Activated CD4-positive, alpha-beta T cell treated with anti-CD3 and anti-CD28 coated beads, Interleukin-2, amount 10 ng/mL, durations not matched to agents 7 days and 5 days (primary cell): ENCODE results near the gene TAF15. TPM values are rescaled to one million over a fixed set of nuclear protein-coding genes. Genes with fewer than 3 reads are reported as not detected.

ENCODE experiments used
- total RNA-seq, 2 experiments: library from RNA; stranded (reverse); gene quantifications; one replicate each; pipeline ENCODE4 v1.2.3, GENCODE V29; 2021

The TAF15 gene
- total RNA-seq, 2 experiments from 2014 or later = 274 to 311 TPM

Other genes with a start within 250 kb of the TAF15 start
- gene SLFN14, start 248.7 kb upstream of the TAF15 start, total RNA-seq = not detected
- gene PEX12, start 230.9 kb upstream of the TAF15 start, total RNA-seq = 1 to 10 TPM; 4.0 to 5.5 TPM
- gene AP2B1, start 222.2 kb upstream of the TAF15 start, total RNA-seq = 100 to 1,000 TPM; 180 to 185 TPM
- gene RASL10B, start 77.8 kb upstream of the TAF15 start, total RNA-seq = under 1 TPM; 0.15 to 0.37 TPM
- gene GAS2L2, start 56.2 kb upstream of the TAF15 start, total RNA-seq = not detected
- gene C17orf50, start 48.6 kb upstream of the TAF15 start, total RNA-seq = not detected
- gene MMP28, start 13.8 kb upstream of the TAF15 start, total RNA-seq = not detected
- gene HEATR9, start 59.4 kb downstream of the TAF15 start, total RNA-seq = under 1 TPM; 0.17 to 0.27 TPM
- gene CCL5, start 70.9 kb downstream of the TAF15 start, total RNA-seq = 10 to 100 TPM; 68.7 to 81.3 TPM
- 1 to 10 TPM; 7.0 to 7.9 TPM for gene RDM1, start 121.3 kb downstream of the TAF15 start, total RNA-seq
- not detected for gene LYZL6, start 134.2 kb downstream of the TAF15 start, total RNA-seq
- not detected for gene CCL16, start 172.0 kb downstream of the TAF15 start, total RNA-seq
- gene CCL14, start 177.2 kb downstream of the TAF15 start, total RNA-seq = not detected
- not detected for gene CCL15, start 192.1 kb downstream of the TAF15 start, total RNA-seq
- gene CCL23, start 208.5 kb downstream of the TAF15 start, total RNA-seq = not detected